ENCODE results near the gene UGT1A4. TPM values are rescaled to one million over a fixed set of nuclear protein-coding genes. Genes with fewer than 3 reads are reported as not detected.

The UGT1A4 gene
- total RNA-seq (2021; ENCODE audit: unreplicated experiment) = 0.12 TPM
- not detected in 2 replicates for polyA plus RNA-seq (2012)
- Bru-seq, nascent RNA = not detected
- not detected for BruChase-seq, experiment 1, labeled RNA remaining after a 6-hour chase
- BruChase-seq, experiment 2, labeled RNA remaining after a 2-hour chase = not detected
- long read RNA-seq = 0 reads

DNA sequence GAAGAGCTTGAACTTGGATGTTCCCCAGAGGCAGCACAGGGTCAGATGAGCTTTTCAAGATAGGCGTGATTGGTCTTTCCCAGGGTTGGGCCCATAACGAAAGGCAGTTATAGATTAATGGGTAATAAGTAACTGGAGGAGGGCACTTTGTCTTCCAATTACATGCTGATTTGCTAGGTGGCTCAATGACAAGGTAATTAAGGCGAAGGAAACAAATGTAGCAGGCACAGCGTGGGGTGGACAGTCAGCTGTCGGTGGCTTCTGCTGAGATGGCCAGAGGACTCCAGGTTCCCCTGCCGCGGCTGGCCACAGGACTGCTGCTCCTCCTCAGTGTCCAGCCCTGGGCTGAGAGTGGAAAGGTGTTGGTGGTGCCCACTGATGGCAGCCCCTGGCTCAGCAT lies at the start of gene UGT1A4:
TSS of gene UGT1A4 (plus strand) at position 185 of the 400 bp plus-strand sequence. CDS start at position 270, 85 bp downstream.
- H3K9ac ChIP-seq (ENCODE audit: low read length) = no peak within 1 kb of the TSS
- RAD21 ChIA-PET (ENCODE audit: low non-redundant PET in 1 of 2, low total read pairs in 2 of 2, uncharacterized antibody in 2 of 2, unreplicated experiment in 2 of 2) = no interaction called here
- H3K4me3 ChIP-seq (replicated peaks in 1 of 2; ENCODE audit: low read depth in 1 of 2, low read length in 2 of 2) = no peak within 1 kb of the TSS
- no peaks in the 10 kb centered on the region for H3K79me2 ChIP-seq (ENCODE audit: insufficient read depth, low read length)
- no peak within 1 kb of the TSS for H3K27ac ChIP-seq (ENCODE audit: low read depth, low read length)
- H3K9me3 ChIP-seq (ENCODE audit: control insufficient read depth in 1 of 2, insufficient read depth in 1 of 2, low read depth in 1 of 2, low read length in 2 of 2) = no peaks in the 10 kb centered on the region
- intact Hi-C loops (cut with micrococcal nuclease) = no loop called here
- no peaks in the 10 kb centered on the region for H3K36me3 ChIP-seq (ENCODE audit: control insufficient read depth in 1 of 2, insufficient read depth in 2 of 2, low read length in 2 of 2)
- no peak within 1 kb of the TSS for H2AFZ ChIP-seq (ENCODE audit: low read depth, low read length, poor library complexity, severe bottlenecking)
- H3K4me2 ChIP-seq (ENCODE audit: low read length) = no peak within 1 kb of the TSS
- TF ChIP-seq YY1 (IDR thresholded peaks at IDR 0.05; ENCODE audit: extremely low read depth, insufficient replicate concordance, low read depth, low read length) = no peak
- TF ChIP-seq SP1 (IDR thresholded peaks at IDR 0.05; ENCODE audit: low read depth) = no peak
- no peak for TF ChIP-seq POLR2A (IDR thresholded peaks at IDR 0.05; ENCODE audit: borderline replicate concordance, extremely low read depth, insufficient read depth, insufficient read length)
- TF ChIP-seq ZFX (IDR thresholded peaks at IDR 0.05) = no peak
- no peak for TF ChIP-seq RAD21 (IDR thresholded peaks at IDR 0.05; ENCODE audit: low read depth)
- no peak for TF ChIP-seq EGR1 (IDR thresholded peaks at IDR 0.05; ENCODE audit: low read depth)
- H3K4me1 ChIP-seq (ENCODE audit: control insufficient read depth in 1 of 2, insufficient read depth in 2 of 2, low read length in 2 of 2) = no peaks in the 10 kb centered on the region
- no TSS peak for BruUV-seq (replicated peaks)
- no peaks in the 10 kb centered on the region for H3K9me2 ChIP-seq (ENCODE audit: insufficient read depth)
- DNase-seq (ENCODE audit: low read depth, low spot score) (no peak), ATAC-seq (no peak)
- no peaks in the 10 kb centered on the region for H4K20me1 ChIP-seq (ENCODE audit: insufficient read depth)
- CTCF ChIA-PET = no interaction called here
- POLR2A ChIA-PET = no interaction called here
- H3K27me3 ChIP-seq (ENCODE audit: insufficient read depth, low read length) = peaks cover 14% of the 10 kb centered on the region; the same call in 1 of the 2 replicates

DNA sequence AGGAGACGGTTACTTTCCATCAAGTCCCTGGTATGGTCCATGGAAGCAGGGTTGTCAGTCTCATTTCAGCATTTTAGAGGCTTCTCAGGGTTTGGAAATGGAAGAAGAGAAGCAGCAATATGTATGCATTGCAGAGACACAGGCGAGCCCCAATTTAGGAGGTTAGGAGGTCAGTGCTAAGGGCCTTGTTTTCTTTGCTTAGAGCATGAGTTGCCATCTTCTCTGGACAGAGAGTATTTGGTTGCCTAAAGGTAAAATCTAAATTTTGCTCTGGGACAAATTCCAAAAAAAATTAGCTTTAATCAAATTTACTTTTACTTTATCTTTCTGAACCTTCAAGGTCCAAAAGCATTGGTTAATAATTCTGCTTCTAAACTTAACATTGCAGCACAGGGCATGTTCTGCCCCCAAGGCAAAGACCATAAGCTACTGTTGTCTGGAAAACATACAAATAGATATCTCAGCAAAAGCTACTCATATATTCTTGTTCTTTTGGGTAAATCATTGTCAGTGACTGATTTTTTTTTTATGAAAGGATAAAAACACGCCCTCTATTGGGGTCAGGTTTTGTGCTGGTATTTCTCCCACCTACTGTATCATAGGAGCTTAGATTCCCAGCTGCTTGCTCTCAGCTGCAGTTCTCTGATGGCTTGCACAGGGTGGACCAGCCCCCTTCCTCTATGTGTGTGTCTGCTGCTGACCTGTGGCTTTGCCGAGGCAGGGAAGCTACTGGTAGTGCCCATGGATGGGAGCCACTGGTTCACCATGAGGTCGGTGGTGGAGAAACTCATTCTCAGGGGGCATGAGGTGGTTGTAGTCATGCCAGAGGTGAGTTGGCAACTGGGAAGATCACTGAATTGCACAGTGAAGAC lies 47.0 kb upstream of the UGT1A4 start, which contains the start of gene UGT1A9:
TSS of gene UGT1A9 (plus strand) at position 609 of the 872 bp plus-strand sequence. CDS start at position 646, 37 bp downstream.
- H3K79me2 ChIP-seq (ENCODE audit: insufficient read depth, low read length) = no peaks in the 10 kb centered on the region
- ChIA-PET POLR2A (no interaction called here), CTCF (no interaction called here), RAD21 (ENCODE audit: low non-redundant PET in 1 of 2, low total read pairs in 2 of 2, uncharacterized antibody in 2 of 2, unreplicated experiment in 2 of 2) (no interaction called here)
- H2AFZ ChIP-seq (ENCODE audit: low read depth, low read length, poor library complexity, severe bottlenecking) = no peak within 1 kb of the TSS
- no peak for ATAC-seq
- H3K36me3 ChIP-seq (ENCODE audit: control insufficient read depth in 1 of 2, insufficient read depth in 2 of 2, low read length in 2 of 2) = no peaks in the 10 kb centered on the region
- H3K4me2 ChIP-seq (ENCODE audit: low read length) = no peak within 1 kb of the TSS
- TF ChIP-seq ZNF274 (IDR thresholded peaks at IDR 0.05; ENCODE audit: low read depth, low read length) (no peak), EZH2 (IDR thresholded peaks at IDR 0.05) (no peak), JUND (IDR thresholded peaks at IDR 0.05) (no peak), RAD21 (IDR thresholded peaks at IDR 0.05; ENCODE audit: low read depth) (no peak), ZBTB33 (IDR thresholded peaks at IDR 0.05; ENCODE audit: extremely low read depth, insufficient replicate concordance, low read length) (no peak)
- TF ChIP-seq, protein P1, sequence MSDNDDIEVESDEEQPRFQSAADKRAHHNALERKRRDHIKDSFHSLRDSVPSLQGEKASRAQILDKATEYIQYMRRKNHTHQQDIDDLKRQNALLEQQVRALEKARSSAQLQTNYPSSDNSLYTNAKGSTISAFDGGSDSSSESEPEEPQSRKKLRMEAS (IDR thresholded peaks at IDR 0.05) = no peak
- no peak within 1 kb of the TSS for H3K9ac ChIP-seq (ENCODE audit: low read length)
- no TSS peak for BruUV-seq (replicated peaks)
- DNase-seq (ENCODE audit: low read depth, low spot score) = no peak
- H3K4me3 ChIP-seq (replicated peaks in 1 of 2; ENCODE audit: low read depth in 1 of 2, low read length in 2 of 2) = no peak within 1 kb of the TSS
- intact Hi-C loops (cut with micrococcal nuclease) = no loop called here
- H3K9me3 ChIP-seq (ENCODE audit: control insufficient read depth in 1 of 2, insufficient read depth in 1 of 2, low read depth in 1 of 2, low read length in 2 of 2) = no peaks in the 10 kb centered on the region
- no peaks in the 10 kb centered on the region for H3K27me3 ChIP-seq (ENCODE audit: insufficient read depth, low read length)
- no peaks in the 10 kb centered on the region for H4K20me1 ChIP-seq (ENCODE audit: insufficient read depth)
- no peaks in the 10 kb centered on the region for H3K9me2 ChIP-seq (ENCODE audit: insufficient read depth)
- no peak within 1 kb of the TSS for H3K27ac ChIP-seq (ENCODE audit: low read depth, low read length)
- H3K4me1 ChIP-seq (ENCODE audit: control insufficient read depth in 1 of 2, insufficient read depth in 2 of 2, low read length in 2 of 2) = no peaks in the 10 kb centered on the region

All from HCT116 (cell line).